Fibroblast of upper back skin (primary cell): ENCODE results near the gene SIVA1.

Experiments
- DNase-seq: peaks from one replicate; pipeline ENCODE4 v3.0.0-alpha.2; 2013

Gene SIVA1

DNA sequence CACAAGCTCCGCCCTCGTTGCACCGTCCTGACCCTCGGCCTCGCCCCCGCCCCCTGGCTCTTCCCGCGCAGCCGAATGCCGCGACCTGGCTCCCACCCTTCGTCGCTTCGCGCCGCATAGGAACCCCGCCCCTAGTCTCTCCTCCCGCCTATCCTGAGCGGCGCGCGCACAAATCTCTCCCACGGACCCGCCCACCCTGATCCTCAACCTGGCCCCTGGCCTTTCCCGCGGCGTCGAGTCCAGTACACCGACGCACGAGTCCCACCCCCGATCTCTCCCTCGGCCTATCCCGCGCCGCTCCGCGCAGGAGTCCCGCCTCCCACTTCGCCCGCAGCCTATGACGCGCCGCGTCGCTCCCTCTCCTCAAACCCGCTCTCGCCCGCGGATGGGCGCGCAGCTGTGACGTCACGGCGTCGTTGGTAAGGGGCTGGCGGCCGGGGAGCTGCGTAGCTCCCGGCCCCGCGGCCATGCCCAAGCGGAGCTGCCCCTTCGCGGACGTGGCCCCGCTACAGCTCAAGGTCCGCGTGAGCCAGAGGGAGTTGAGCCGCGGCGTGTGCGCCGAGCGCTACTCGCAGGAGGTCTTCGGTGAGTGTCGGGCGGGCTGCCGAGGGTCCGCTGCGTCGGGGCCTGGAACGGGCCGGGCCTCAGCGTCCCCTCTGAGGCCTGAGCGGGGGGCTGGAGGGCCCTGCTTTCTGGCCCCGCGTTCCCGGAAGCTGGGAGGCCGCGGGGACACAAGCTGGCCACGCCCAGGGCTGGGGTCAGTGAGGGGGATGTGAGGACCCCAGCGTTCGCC is at the start of gene SIVA1:
Gene SIVA1, plus strand, starts transcription at position 413 of the 793 bp plus-strand sequence. Its CDS starts 55 bp downstream, at position 468.
- peak; percentile 99 for DNase-seq

- no peak for DNase-seq
Measured at GRCh38 chr14:104703269-104703668, 49.7 kb upstream of the SIVA1 start.

DNA sequence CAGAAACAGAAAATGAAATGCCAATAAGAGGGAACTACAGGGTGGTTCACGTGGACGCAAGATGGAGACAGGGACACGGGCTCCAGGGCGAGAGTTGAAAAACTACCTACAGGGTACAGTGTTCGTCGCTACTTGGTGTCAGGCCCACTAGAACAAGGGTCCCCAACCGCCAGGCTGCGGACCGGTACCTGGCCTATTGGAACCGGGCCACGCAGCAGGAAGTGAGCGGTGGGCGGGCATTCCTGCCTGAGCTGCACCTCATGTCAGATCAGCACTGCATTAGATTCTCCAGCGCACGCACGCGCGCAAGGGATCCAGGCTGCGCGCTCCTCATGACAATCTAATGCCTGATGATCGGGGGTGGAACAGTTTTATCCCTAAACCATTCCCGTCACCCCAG is 48.7 kb upstream of the SIVA1 start:
- DNase-seq, result no peak

- no peak for DNase-seq
Measured at GRCh38 chr14:104705340-104706047, 47.5 kb upstream of the SIVA1 start.

DNA sequence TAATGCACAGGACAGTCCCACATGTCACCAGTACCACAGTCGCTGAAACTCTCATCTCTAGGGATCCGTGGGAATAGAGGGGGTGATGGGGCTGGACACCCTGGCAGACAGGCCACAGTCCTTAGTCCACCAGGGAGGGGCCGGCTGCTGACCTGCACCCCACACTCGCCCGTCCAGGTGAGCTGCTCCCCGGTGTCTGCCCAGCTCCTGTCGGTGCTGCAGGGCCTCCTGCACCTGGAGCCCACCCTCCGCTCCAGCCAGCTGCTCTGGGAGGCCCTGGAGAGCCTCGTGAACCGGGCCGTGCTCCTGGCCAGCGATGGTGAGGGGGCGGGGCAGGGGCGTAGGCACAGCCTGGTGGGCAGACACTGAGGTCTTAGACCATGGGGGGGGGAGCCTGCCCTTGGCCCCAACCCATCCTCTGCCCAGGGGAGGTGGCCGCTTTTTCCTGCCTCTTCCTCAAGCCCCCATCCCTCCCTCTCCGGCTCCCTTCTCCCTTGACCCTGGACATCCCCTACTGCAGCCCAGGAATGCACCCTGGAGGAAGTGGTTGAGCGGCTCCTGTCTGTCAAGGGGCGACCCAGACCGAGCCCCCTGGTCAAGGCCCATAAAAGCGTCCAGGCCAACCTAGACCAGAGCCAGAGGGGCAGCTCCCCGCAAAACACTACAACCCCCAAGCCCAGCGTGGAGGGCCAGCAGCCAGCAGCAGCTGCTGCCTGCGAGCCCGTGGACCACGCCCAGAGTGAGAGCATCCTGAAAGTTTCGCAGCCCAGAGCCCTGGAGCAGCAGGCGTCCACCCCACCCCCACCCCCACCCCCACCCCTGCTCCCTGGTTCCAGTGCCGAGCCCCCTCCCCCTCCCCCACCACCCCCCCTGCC is 46.0 kb upstream of the SIVA1 start:
- DNase-seq, result peak; percentile 34

DNA sequence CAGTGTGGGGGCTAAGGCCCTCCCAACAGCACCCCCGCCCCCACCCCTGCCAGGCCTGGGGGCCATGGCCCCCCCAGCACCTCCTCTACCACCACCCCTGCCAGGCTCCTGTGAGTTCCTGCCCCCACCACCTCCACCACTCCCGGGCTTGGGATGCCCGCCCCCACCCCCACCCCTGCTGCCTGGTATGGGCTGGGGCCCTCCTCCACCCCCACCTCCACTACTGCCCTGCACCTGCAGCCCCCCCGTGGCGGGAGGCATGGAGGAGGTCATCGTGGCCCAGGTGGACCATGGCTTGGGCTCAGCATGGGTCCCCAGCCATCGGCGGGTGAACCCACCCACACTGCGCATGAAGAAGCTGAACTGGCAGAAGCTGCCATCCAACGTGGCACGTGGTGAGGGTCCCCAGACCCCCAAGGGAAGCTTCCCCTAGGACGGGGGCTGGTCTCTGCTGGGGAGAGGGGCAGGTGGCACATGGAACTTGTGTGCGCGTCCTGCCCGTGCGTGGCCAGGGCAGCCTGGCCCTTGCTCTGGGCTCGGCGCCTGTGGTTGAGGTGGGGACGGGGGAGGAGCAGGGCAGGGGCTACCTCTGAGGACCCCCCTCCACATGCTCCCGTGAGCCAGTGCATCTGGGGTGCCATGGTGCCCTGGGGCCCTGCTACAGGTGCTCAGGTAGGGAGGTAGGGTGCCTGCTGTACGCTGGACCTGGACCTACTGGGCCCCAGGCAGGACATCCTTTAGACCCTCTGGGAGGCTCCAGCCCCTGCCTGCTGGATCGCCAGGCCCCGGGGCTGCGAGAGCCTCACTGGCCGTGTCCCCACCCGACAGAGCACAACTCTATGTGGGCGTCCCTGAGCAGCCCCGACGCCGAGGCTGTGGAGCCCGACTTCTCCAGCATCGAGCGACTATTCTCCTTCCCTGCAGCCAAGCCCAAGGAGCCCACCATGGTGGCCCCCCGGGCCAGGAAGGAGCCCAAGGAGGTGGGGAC is 45.0 kb upstream of the SIVA1 start:
- DNase-seq, result no peak

GRCh38 chr14:104708606-104709268 is 44.2 kb upstream of the SIVA1 start:
- DNase-seq, result peak; percentile 55

- DNase-seq, result no peak
Measured at GRCh38 chr14:104709387-104710039, 43.4 kb upstream of the SIVA1 start.

GRCh38 chr14:104710071-104710735 is 42.7 kb upstream of the SIVA1 start:
- DNase-seq, result no peak

- no peak for DNase-seq
Measured at GRCh38 chr14:104712881-104713734, 39.8 kb upstream of the SIVA1 start.

DNA sequence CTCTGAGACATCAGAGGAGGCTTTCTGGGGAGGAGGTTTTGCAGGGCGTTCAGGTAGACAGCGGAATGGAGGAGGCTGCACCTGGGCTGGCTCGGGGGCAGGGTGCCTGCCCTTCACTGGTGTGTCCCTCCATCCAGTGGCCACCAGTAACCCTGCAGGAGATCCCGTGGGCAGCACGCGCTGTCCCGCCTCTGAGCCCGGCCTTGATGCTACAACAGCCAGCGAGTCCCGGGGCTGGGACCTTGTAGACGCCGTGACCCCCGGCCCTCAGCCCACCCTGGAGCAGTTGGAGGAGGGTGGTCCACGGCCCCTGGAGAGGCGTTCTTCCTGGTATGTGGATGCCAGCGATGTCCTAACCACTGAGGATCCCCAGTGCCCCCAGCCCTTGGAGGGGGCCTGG is 38.9 kb upstream of the SIVA1 start:
- no peak for DNase-seq

GRCh38 chr14:104714681-104715080 is 38.3 kb upstream of the SIVA1 start:
- no peak for DNase-seq

DNA sequence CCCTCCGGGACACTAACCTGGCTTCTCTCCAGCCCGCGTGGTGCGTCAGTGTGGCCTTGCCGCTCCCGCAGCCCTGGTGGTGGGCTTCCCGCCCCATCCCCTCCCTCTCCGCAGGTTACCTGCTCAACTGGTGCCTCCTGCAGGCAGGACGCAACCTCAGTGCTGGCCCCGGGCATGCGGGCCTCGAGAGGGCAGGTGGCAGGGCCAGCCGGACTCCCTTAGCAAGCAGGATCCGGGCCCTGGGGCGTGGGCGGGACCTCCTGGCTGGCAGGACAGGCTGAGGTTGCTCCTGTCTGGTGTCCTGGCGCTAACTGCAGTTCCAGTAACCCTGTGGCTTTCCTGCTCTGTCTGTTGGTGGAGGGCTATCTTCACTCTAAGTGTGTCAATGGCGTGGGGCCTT is 37.5 kb upstream of the SIVA1 start:
- DNase-seq, result no peak

GRCh38 chr14:104715871-104716270 is 37.1 kb upstream of the SIVA1 start:
- no peak for DNase-seq

GRCh38 chr14:104717137-104717536 is 35.8 kb upstream of the SIVA1 start:
- no peak for DNase-seq

DNA sequence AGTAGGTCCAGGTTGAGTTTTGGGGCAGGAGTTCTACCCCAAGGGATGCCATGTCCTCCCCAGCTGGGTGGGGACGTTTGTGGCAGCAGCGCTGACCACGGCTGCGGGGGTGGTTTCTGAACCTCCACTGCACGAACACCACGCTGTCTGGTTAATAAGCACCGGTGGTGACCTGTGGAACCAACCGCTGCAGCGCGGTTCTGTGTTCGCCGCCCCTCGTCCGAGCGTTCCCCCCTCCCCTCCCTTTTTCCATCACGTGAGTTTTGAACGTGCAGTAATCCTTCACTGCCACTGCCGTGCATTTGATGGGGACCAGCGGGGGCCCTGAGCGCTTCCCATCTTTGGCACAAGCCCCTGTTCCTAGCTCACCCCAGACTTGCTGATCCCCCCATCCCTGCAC is 35.3 kb upstream of the SIVA1 start:
- no peak for DNase-seq

GRCh38 chr14:104718147-104718546 is 34.8 kb upstream of the SIVA1 start:
- no peak for DNase-seq

DNA sequence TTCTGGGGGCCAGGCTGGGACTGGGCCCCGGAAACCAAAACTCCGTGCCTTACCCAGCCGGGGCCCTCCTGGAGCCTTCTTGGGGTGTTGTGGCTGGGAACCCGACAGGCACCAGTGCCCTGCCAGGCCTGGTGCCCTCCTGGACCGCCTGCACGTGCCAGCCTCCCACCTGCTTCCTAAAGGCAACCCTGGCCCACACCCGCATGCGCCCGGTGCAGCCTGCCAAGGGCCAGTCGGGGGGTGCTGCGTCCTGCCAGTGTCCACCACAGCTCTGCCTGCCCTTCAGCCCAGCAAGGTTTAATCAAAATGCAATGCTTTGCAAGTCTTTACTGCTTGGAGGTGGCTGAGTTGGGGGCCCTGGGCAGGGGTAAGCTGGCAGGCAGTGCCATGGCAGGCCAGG is 34.1 kb upstream of the SIVA1 start:
- DNase-seq, result no peak

- DNase-seq, result no peak
Measured at GRCh38 chr14:104719343-104719742, 33.6 kb upstream of the SIVA1 start.
